ENCODE results near the gene KCNAB2.

Gene KCNAB2

DNA sequence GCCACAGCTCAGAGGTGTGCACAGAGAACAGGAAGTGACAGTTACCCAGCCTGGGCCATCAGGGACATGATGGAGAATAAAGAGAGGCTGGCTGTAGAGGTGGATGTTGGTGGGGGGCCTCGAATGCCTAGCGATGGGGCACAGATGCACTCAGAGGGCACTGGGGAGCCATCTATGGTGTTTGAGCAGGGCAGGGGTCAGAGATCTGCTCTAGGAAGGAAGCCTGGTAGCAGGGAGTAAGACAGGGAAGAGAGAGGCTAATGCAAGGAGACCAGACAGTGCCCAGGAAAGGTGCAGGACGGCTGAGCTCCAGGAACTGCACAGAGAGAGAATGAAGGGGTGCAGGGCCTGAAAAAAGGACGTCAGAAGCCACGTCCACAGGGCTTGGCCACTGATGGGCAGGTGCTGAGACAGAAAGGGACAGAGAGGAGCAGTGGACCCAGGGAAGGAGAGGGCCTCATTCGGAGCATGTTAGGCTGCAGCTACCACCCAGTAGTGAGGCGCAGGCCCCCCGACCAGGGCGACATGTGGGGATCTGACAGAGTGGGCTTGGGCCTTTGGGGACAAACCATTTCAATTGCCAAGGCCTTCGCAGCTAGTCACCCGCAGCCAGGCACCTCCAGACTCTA, 1.1 kb upstream of the KCNAB2 start:
- in situ Hi-C loops (cut with MboI; ENCODE audit: low pct_unique_long_range_greater_than_20kb, low sequenced_read_pairs, unreplicated experiment) = no loop called here
- TF ChIP-seq, protein P1, sequence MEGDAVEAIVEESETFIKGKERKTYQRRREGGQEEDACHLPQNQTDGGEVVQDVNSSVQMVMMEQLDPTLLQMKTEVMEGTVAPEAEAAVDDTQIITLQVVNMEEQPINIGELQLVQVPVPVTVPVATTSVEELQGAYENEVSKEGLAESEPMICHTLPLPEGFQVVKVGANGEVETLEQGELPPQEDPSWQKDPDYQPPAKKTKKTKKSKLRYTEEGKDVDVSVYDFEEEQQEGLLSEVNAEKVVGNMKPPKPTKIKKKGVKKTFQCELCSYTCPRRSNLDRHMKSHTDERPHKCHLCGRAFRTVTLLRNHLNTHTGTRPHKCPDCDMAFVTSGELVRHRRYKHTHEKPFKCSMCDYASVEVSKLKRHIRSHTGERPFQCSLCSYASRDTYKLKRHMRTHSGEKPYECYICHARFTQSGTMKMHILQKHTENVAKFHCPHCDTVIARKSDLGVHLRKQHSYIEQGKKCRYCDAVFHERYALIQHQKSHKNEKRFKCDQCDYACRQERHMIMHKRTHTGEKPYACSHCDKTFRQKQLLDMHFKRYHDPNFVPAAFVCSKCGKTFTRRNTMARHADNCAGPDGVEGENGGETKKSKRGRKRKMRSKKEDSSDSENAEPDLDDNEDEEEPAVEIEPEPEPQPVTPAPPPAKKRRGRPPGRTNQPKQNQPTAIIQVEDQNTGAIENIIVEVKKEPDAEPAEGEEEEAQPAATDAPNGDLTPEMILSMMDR (IDR thresholded peaks at IDR 0.05; ENCODE audit: extremely low read depth, insufficient read depth, missing control alignments) = no peak
- no peak for DNase-seq (ENCODE audit: low spot score)

DNA sequence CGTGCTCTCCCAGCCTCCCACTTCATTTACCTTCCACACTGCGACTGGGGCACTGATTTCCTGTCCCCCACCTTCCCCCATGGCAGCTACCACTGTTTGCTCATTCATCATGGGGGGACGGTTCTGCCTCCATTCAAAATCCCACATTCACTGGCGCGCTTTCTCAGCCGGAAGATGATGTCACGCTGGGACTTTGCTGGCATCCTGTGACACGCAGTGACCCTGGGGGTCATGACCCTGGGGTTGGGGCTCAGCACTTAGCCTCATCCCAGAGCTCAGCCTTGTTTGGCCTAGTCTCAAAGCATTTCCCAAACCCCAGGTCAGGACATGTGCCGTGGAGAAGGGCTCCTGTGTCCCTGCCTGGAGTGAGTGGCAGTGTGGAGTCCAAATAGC, 582 bp upstream of the KCNAB2 start:
- no peak for DNase-seq (ENCODE audit: low spot score)
- TF ChIP-seq, protein P1 (IDR thresholded peaks at IDR 0.05; ENCODE audit: extremely low read depth, insufficient read depth, missing control alignments) = no peak
- in situ Hi-C loops (cut with MboI; ENCODE audit: low pct_unique_long_range_greater_than_20kb, low sequenced_read_pairs, unreplicated experiment) = no loop called here

DNA sequence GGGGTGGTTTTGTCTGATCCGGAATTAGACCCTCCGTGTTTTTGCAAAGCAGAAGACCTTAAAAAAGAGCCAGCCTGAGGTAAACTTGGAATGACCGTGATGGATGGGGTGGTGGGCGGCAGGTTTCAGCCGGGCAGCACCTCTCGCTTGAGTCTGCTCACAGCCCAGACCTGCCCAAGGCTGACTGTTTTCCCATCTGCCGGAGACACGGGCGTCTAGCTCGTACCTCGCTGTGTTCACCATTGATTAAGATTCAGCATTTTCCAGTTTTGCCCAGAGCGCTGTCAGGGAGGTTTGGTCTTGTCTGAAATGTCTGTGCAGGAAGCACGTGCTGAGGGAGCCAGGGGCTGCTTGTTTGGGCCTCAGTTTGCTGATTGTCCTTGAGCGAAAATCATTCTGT, 591 bp downstream of the KCNAB2 start:
- TF ChIP-seq, protein P1 (IDR thresholded peaks at IDR 0.05; ENCODE audit: extremely low read depth, insufficient read depth, missing control alignments) = no peak
- DNase-seq (ENCODE audit: low spot score) = no peak
- in situ Hi-C loops (cut with MboI; ENCODE audit: low pct_unique_long_range_greater_than_20kb, low sequenced_read_pairs, unreplicated experiment) = no loop called here

DNA sequence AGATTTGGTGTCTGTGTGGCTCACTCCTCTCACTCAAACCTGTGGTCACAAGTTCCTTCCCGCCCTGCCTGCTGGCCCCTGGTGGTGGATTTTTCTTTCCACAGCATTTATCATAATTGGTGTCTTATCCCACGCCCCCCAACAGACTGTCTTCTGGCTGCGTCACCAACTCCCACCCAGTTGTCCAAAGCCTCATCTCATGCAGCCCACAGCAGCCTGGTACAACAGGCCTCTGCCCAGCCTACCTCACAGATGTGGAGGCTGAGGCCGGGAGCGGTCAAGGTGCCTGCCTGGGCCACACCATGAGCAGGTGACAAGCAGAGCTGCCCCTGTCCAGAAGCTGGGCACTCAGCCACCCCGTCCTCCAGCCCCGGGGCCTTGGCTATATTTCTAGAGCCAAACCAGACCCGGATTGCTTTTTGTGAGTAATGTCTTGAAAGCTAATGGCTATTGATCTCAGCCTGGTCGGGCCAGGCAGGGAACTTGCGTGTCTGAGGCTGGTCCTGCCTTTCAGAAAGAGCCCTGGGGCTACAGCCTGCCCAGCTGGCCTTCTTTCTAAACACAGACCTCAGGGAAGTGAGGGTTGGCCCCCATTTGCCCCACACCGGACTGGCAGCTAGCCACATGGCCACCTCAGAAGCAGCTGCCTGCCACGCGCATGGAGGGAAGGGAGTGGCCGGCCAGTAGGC, 2.6 kb downstream of the KCNAB2 start:
- in situ Hi-C loops (cut with MboI; ENCODE audit: low pct_unique_long_range_greater_than_20kb, low sequenced_read_pairs, unreplicated experiment) = no loop called here
- TF ChIP-seq, protein P1 (IDR thresholded peaks at IDR 0.05; ENCODE audit: extremely low read depth, insufficient read depth, missing control alignments) = no peak
- no peak for DNase-seq (ENCODE audit: low spot score)

DNA sequence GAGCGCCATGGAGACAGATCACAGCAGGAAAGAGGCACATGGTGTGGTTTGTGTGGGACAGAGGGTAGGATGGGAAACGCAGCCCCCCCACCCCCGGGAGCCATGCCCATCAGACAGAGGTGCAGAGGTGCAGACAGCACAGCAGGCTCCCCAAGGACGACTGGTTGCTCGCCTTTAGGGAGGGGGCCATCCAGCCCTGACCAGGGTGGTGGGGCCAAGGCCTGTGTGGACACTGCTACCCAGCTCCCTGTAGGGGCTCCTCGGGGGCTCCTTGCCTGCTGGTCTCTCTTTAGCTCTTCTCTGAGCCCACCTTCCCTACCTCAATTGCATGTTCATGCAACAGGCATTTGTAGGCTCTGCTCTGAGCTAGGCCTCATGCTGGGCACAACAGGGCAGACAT, 3.7 kb downstream of the KCNAB2 start:
- in situ Hi-C loops (cut with MboI; ENCODE audit: low pct_unique_long_range_greater_than_20kb, low sequenced_read_pairs, unreplicated experiment) = no loop called here
- DNase-seq (ENCODE audit: low spot score) = no peak
- TF ChIP-seq, protein P1 (IDR thresholded peaks at IDR 0.05; ENCODE audit: extremely low read depth, insufficient read depth, missing control alignments) = no peak

DNA sequence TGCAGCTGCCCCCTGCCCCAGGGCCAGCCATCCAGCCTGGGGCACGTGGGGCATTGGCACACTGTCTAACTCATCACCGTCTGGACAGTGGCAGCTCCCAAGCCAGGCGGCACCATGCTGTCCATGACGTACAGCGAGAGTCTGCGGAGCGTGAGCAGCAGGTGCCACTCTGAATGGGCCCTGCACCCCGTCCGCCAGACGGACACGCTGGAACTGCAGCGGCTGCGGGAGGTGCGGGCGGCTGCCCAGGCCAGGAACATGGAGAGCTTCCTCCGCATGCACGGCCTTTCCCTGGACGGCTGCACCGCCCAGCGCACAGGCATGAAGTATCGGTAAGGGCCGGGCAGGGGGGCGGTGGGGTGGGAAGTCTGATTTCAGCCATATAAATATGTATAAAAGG, 5.7 kb downstream of the KCNAB2 start:
- TF ChIP-seq, protein P1 (IDR thresholded peaks at IDR 0.05; ENCODE audit: extremely low read depth, insufficient read depth, missing control alignments) = no peak
- DNase-seq (ENCODE audit: low spot score) = no peak
- in situ Hi-C loops (cut with MboI; ENCODE audit: low pct_unique_long_range_greater_than_20kb, low sequenced_read_pairs, unreplicated experiment) = no loop called here
